Chondrocyte (in vitro differentiated cells): ENCODE data around the gene NDRG2. TPM values are rescaled to one million over a fixed set of nuclear protein-coding genes. Genes with fewer than 3 reads are reported as not detected.

Source experiments
- DNase-seq: peaks from one replicate; pipeline ENCODE4 v3.0.0; 2021; ENCODE audit warnings: mixed read lengths, low spot score
- H3K27ac Mint-ChIP-seq: one replicate; pipeline ENCODE4 v1.8.0; 2021; ENCODE audit warnings: mild to moderate bottlenecking, moderate library complexity, mixed read lengths; ENCODE audit not compliant: unreplicated experiment
- H3K27me3 Mint-ChIP-seq: 2 replicates; pipeline ENCODE4 v1.8.0; 2021; ENCODE audit warnings: low read depth, mixed read lengths
- H3K36me3 Mint-ChIP-seq: 2 replicates; pipeline ENCODE4 v1.8.0; 2021; ENCODE audit warnings: low read depth, mixed read lengths
- H3K4me1 Mint-ChIP-seq: 2 replicates; pipeline ENCODE4 v1.8.0; 2021; ENCODE audit warnings: low read depth, mild to moderate bottlenecking, mixed read lengths
- H3K4me3 Mint-ChIP-seq: one replicate; pipeline ENCODE4 v1.8.0; 2021; ENCODE audit warnings: mild to moderate bottlenecking, moderate library complexity, mixed read lengths; ENCODE audit not compliant: unreplicated experiment
- H3K9me3 Mint-ChIP-seq: 2 replicates; pipeline ENCODE4 v1.8.0; 2021; ENCODE audit warnings: low read depth, mixed read lengths
- CTCF ChIP-seq: fragments of 200-600 bp; sonication (generic); IDR thresholded peaks from 2 replicates; pipeline ENCODE4 v1.5.0; 2021; ENCODE audit warnings: antibody characterized with exemption, mild to moderate bottlenecking, moderate library complexity
- total RNA-seq: library from RNA; stranded (reverse); gene quantifications from 3 replicates; pipeline ENCODE4 v1.2.1, GENCODE V29; 2021

Gene NDRG2
- total RNA-seq, 1 donor from 2014 or later: 6.3 TPM

- no peaks in the 10 kb centered on the region for H3K9me3 Mint-ChIP-seq
- no peak overlapping the region for H3K4me3 Mint-ChIP-seq
- peaks cover 10% of the 10 kb centered on the region for H3K4me1 Mint-ChIP-seq
- no peak for DNase-seq
- TF ChIP-seq CTCF: no peak
- no peaks in the 10 kb centered on the region for H3K36me3 Mint-ChIP-seq
- peaks cover 10% of the 10 kb centered on the region for H3K27me3 Mint-ChIP-seq
- H3K27ac Mint-ChIP-seq: no peak overlapping the region
Measured at GRCh38 chr14:21023174-21023573, 1.7 kb downstream of the NDRG2 start.

GRCh38 chr14:21022686-21023085, 2.2 kb downstream of the NDRG2 start:
- Mint-ChIP-seq H3K4me1 (peaks cover 10% of the 10 kb centered on the region), H3K27me3 (peaks cover 10% of the 10 kb centered on the region), H3K27ac (no peak overlapping the region), H3K4me3 (no peak overlapping the region), H3K9me3 (no peaks in the 10 kb centered on the region), H3K36me3 (no peaks in the 10 kb centered on the region)
- DNase-seq: no peak
- no peak for TF ChIP-seq CTCF

GRCh38 chr14:21020977-21021545, 3.8 kb downstream of the NDRG2 start:
- Mint-ChIP-seq H3K27me3 (peaks cover 10% of the 10 kb centered on the region), H3K4me3 (no peak overlapping the region), H3K4me1 (peaks cover 7% of the 10 kb centered on the region), H3K27ac (no peak overlapping the region), H3K36me3 (no peaks in the 10 kb centered on the region), H3K9me3 (no peaks in the 10 kb centered on the region)
- no peak for DNase-seq
- TF ChIP-seq CTCF: no peak

GRCh38 chr14:21019366-21019765, 5.5 kb downstream of the NDRG2 start:
- TF ChIP-seq CTCF: no peak
- Mint-ChIP-seq H3K36me3 (no peaks in the 10 kb centered on the region), H3K27me3 (peaks cover 10% of the 10 kb centered on the region), H3K27ac (no peak overlapping the region), H3K9me3 (no peaks in the 10 kb centered on the region), H3K4me3 (no peak overlapping the region), H3K4me1 (peaks cover 5% of the 10 kb centered on the region)
- no peak for DNase-seq

- Mint-ChIP-seq H3K9me3 (no peaks in the 10 kb centered on the region), H3K36me3 (no peaks in the 10 kb centered on the region), H3K4me1 (no peaks in the 10 kb centered on the region), H3K27ac (no peak overlapping the region), H3K27me3 (peaks cover 6% of the 10 kb centered on the region), H3K4me3 (no peak overlapping the region)
- no peak for DNase-seq
- no peak for TF ChIP-seq CTCF
Measured at GRCh38 chr14:21018781-21019180, 6.1 kb downstream of the NDRG2 start.
